ENCODE measurements around the gene HHIPL1. TPM values are rescaled to one million over a fixed set of nuclear protein-coding genes. Genes with fewer than 3 reads are reported as not detected.

Gene HHIPL1
- total RNA-seq, 1 donor = 3.9 TPM

DNA sequence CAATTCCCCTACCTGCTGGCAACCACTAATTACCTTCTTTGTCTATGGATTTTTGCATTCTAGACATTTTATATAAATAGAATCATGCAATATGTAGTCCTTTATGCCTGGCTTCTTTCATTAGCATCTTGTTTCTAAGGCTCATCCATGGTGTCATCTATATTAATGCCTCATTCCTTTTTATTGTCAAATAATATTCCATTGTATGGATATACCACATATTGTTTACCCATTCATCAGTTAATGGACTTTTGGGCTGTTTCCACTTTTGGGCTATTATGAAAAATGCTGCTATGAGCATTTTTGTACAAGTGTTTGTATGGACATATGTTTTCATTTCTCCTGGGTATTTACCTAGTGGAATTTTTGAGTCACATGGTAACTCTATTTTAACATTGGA, 57.2 kb downstream of the HHIPL1 start:
- TF ChIP-seq, protein P1, sequence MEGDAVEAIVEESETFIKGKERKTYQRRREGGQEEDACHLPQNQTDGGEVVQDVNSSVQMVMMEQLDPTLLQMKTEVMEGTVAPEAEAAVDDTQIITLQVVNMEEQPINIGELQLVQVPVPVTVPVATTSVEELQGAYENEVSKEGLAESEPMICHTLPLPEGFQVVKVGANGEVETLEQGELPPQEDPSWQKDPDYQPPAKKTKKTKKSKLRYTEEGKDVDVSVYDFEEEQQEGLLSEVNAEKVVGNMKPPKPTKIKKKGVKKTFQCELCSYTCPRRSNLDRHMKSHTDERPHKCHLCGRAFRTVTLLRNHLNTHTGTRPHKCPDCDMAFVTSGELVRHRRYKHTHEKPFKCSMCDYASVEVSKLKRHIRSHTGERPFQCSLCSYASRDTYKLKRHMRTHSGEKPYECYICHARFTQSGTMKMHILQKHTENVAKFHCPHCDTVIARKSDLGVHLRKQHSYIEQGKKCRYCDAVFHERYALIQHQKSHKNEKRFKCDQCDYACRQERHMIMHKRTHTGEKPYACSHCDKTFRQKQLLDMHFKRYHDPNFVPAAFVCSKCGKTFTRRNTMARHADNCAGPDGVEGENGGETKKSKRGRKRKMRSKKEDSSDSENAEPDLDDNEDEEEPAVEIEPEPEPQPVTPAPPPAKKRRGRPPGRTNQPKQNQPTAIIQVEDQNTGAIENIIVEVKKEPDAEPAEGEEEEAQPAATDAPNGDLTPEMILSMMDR (IDR thresholded peaks at IDR 0.05; ENCODE audit: insufficient read depth, low read depth, low read length) = no peak
- no peak for DNase-seq (ENCODE audit: low read depth)
- no peak overlapping the region for H3K4me3 ChIP-seq (ENCODE audit: low read depth, low read length)

DNA sequence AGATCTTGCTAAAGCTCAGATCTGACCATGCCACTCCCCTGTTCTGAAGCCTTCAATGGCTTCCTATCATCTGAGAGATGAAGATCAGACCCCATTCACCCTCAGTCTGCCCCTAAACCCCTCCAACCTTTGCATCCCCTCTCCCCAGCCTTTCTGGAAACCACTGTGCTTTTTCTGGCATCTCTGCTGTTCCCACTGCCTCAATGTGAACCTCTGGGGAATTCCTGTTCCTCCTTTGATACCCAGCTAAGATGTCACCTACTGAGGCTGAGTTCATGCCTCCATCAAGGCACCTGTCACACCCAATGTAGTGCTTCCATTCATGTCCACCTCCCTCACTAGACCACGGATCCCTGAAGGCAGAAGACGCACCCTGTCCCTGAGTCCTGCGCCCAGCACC, 58.5 kb downstream of the HHIPL1 start:
- no peak overlapping the region for H3K4me3 ChIP-seq (ENCODE audit: low read depth, low read length)
- no peak for DNase-seq (ENCODE audit: low read depth)
- TF ChIP-seq, protein P1 (IDR thresholded peaks at IDR 0.05; ENCODE audit: insufficient read depth, low read depth, low read length) = no peak

DNA sequence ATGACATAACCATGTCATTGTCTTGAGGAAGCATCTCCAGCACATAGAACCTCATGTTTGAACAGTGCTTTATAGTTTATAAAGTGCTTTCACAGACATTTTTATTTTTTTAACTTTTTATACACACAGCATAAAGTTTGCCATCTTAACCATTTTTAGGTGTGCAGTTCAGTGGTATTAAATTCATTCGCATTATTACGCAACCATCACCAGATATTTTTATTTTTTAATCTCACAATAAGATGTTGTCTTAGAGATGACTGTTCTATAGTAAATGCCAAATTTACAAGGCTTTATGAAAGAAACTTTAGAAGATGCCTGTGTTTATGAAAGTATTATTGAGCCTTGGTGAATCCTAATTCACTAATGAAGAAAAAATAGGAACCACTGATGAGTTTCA, 59.1 kb downstream of the HHIPL1 start:
- no peak overlapping the region for H3K4me3 ChIP-seq (ENCODE audit: low read depth, low read length)
- no peak for DNase-seq (ENCODE audit: low read depth)
- TF ChIP-seq, protein P1 (IDR thresholded peaks at IDR 0.05; ENCODE audit: insufficient read depth, low read depth, low read length) = no peak

DNA sequence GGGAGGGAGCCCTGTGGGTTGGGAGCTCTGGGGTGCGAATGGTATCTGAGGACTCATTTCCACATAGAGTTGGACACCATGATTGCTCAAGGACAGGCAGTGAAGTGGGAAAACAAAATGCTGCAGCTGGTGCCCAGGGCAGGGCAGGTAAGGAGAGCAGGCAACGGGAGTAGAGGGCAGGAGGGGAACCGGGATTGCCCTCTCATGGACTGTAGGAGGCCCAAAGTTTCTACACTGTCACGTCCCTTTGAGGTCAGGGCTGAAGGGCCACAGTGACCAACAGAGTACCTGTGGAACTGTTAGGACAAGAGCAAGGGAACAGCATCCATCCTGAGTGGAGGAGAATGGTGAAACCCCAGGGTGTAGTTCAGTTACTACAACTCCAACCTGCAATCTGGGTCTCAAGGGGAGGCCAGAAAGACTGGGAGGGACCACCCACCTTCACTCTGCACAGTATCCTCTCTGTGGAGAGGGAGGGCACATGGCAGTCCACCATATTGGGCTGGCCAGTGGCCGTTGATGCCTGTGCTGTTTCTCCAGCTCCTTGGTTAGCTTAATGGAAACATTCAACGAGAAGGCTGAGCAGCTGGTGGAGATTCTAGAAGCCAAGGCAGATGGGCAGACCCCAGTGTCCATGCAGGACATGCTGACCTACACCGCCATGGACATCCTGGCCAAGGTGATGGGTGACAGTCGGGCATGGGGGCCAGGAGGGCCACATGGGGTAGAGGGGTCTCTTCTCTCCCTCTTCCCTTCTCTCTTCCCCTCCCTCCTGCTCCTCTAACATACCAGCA, 61.4 kb downstream of the HHIPL1 start:
- H3K4me3 ChIP-seq (ENCODE audit: low read depth, low read length) = no peak overlapping the region
- no peak for DNase-seq (ENCODE audit: low read depth)
- TF ChIP-seq, protein P1 (IDR thresholded peaks at IDR 0.05; ENCODE audit: insufficient read depth, low read depth, low read length) = no peak

DNA sequence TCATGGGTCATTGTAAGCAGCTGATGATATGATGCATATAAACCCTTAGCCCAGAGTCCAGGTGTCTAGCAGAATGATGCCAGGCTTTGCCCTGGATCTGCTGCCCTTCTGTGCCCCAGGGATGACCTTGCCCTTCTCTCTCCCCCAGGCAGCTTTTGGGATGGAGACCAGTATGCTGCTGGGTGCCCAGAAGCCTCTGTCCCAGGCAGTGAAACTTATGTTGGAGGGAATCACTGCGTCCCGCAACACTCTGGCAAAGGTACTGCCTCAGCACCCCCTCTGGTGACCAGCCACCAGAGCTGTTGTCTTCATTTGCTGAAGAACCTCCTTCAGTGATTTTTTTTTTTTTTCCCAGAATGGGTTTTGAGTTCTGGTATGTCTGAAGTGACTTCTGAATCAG, 62.5 kb downstream of the HHIPL1 start:
- H3K4me3 ChIP-seq (ENCODE audit: low read depth, low read length) = no peak overlapping the region
- TF ChIP-seq, protein P1 (IDR thresholded peaks at IDR 0.05; ENCODE audit: insufficient read depth, low read depth, low read length) = no peak
- no peak for DNase-seq (ENCODE audit: low read depth)

DNA sequence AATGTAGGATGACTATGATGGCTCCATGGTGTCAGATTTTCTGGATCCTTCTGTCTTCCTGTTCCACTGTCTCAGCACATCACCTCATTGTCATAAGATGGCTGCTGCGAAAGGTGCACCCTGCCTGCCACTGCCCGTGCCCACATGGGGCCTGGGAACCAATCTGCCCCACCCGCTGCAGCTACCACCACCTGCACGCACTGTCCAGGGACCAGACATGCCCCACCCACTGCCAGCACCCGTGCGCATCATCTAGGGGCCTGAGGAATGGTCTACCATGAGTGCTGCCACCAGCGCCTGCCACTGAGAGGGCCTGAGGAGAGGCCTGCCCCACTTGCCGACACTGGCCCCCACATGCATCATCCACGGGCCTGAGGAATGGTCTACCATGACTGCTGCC, 63.0 kb downstream of the HHIPL1 start:
- DNase-seq (ENCODE audit: low read depth) = no peak
- TF ChIP-seq, protein P1 (IDR thresholded peaks at IDR 0.05; ENCODE audit: insufficient read depth, low read depth, low read length) = no peak

DNA sequence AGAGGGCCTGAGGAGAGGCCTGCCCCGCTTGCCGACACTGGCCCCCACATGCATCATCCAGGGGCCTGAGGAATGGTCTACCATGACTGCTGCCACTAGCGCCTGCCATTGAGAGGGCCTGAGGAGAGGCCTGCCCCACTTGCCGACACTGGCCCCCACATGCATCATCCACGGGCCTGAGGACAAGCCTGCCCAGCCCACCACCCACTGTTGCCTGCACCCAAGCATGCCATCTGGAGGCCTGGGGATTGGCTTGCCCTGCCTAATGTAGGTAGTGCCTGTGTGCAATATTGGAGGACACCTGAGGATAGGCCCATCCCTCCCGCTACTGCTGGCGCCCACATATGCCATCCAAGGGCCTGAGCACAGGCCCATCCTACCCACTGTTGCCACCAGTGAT, 63.5 kb downstream of the HHIPL1 start:
- H3K4me3 ChIP-seq (ENCODE audit: low read depth, low read length) = no peak overlapping the region
- no peak for DNase-seq (ENCODE audit: low read depth)
- TF ChIP-seq, protein P1 (IDR thresholded peaks at IDR 0.05; ENCODE audit: insufficient read depth, low read depth, low read length) = no peak

More for the DNA sequence above, 63.0 kb downstream of the HHIPL1 start:
- H3K4me3 ChIP-seq (ENCODE audit: low read depth, low read length) = no peak overlapping the region

All from fibroblast of villous mesenchyme (primary cell).